NCI-H226 (cell line): ENCODE results near the gene STX1A.

ENCODE experiments used
- DNase-seq: peaks from one replicate; pipeline ENCODE4 v3.0.0-alpha.2; 2015

The STX1A gene

DNA sequence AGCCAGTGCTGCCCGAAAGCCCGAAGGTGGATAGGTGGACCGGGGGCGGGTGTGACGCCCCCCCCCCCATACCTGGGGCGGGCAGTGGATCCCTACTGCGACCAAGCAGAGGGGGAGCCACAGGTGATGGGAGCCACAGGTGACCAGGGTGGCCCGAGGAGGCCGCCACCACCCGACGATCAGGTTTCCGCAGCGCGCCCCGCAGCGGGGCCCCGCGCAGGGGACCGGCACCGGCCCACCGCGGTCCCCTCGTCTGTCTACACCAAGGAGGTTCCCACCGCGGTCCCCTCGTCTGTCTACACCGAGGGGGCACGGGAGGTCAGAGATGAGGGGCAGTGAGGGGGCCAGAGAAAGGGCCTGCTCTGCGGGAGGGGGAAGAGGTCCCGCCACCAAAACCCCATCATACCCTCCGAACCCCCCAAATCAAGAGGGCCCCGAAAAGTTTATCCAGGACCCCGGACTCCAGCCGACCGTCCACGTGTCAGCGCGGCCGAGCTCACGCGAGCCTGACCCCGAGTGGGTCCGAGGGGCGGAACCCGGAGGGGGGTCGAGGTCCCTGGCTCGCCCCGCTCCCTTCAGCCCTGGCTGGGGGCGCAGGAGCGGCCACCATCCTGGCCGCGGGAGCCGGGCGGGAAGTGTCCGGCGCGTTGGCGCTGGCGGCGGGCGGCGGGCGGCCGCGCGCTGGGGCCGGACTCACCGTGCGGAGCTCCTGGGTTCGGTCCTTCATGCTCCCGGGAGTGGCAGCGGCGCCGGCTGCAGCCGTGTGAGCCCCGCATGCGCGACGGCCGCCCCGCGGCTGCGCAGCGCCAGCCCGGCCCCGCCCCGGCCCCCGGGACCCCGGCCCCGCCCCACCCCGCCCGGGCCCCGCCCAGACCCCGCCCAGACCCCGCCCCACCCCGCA lies at the start of gene STX1A:
TSS of gene STX1A (minus strand) at position 765 of the 901 bp plus-strand sequence. CDS start at position 727, 38 bp downstream.
- peak; percentile 46 for DNase-seq

DNA sequence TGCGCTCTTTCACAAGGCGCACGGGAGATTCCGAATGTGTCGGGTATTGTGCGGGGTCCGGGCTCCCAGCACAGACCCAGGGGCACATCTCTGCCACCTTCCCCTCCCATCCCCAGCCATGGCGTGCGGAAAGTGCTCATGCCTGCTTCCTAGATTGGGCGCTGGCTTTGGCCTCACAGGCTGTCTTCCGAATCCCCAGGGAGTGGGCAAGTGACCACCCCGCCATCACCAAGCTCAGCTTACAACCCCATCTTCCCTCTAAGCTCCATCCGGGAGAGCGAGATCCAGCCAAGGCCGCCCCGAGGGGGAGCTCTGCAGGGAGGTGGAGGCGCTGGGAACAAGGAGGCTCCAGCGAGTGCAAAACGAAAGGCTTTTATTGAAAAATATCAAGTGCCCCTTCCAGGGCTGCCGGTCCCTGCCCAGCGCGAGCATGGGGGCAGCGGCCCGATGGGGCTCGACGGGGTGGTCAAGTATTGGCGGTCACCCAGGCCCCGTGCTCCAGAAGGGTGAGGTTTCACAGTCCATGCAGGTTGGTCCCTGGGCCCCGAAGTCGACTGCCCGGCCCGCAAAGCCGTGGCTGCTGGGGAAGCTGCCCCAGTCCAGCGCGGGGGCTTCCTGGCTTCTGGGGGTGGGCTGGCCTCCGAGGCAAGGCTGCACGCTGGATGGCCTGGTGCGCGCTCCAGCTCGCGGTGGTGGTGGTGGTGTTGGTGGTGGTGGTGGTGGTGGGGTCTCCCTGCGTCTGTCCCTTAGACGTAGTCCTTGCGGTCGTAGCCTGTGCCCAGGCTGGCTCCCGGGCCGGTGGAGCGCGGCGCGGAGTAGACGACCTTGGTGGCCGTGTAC lies 49.4 kb upstream of the STX1A start:
- DNase-seq, result no peak

DNA sequence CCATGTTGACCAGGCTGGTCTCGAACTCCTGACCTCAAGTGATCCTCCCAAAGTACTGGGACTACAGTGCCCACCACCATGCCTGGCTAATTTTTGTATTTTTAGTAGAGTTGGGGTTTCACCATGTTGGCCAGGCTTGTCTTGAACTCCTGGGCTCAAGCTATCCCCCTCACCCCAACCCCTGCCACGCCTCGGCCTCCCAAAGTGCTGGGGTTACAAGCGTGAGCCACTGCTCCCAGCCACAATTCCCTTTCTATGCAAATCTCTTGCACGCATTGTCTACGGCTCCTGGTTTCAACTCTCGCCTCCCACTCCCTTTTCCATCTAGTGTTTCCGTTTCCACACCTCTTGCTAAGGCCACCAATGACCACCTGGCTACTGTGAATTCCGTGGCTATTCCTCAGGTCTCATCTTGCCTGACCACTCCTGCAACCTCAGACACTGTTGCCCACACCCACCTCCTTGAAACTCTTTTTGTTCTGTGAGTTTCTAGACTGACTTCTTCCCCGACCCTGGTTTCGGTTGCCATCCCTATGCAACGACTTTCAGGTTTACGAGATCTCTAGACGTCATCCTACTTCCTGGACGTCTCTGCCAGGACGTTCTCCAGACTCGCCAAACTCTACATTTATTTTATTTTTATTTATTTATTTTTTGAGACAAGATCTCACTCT lies 47.2 kb upstream of the STX1A start:
- no peak for DNase-seq

DNA sequence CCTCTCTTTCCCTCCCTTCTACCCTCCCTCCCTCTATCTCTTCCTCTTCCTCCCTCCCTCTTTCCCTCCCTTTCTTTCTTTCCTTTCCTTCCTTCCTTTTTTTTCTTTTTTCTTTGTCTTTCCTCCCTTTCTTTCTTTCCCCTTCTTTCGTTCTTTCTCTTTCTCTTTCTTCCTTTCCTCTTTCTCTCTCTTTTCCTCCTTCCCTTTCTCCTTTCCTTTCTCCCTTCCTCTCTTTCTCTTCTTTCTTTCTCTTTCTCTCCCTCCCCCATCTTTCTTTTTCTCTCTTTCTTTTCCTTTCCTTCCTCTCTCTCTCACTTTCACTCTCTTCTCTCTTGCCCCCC lies 43.2 kb upstream of the STX1A start:
- DNase-seq, result no peak

- no peak for DNase-seq
These were observed 42.6 kb upstream of the STX1A start for GRCh38 chr7:73761854-73762658.

- DNase-seq, result no peak
These were observed 39.2 kb upstream of the STX1A start for GRCh38 chr7:73758581-73759138.

GRCh38 chr7:73749931-73750776 lies 30.7 kb upstream of the STX1A start:
- no peak for DNase-seq

DNA sequence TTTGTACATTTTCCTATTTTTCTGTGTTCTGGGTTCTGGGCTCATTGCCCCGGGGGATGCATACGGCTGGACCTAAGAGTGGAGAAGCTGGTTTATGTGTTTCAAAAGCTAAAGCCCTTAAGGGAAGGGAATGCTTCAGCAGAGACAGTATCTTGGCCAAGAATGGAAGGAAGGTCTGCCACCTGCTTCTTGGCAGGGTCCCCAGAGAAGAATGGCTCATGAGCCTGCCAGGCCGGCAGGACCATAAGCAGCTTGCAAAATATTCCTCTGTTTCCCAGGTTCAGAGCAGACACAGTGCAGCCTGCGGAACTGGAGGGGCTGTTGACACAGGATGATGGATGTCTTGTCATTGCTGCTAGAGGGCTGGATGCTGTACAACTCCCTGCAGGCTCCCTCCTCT lies 26.9 kb upstream of the STX1A start:
- no peak for DNase-seq

- DNase-seq, result no peak
These were observed 23.5 kb upstream of the STX1A start for GRCh38 chr7:73742753-73743641.

GRCh38 chr7:73742338-73742752 lies 22.9 kb upstream of the STX1A start:
- no peak for DNase-seq

- no peak for DNase-seq
These were observed 22.1 kb upstream of the STX1A start for GRCh38 chr7:73741600-73741999.

DNA sequence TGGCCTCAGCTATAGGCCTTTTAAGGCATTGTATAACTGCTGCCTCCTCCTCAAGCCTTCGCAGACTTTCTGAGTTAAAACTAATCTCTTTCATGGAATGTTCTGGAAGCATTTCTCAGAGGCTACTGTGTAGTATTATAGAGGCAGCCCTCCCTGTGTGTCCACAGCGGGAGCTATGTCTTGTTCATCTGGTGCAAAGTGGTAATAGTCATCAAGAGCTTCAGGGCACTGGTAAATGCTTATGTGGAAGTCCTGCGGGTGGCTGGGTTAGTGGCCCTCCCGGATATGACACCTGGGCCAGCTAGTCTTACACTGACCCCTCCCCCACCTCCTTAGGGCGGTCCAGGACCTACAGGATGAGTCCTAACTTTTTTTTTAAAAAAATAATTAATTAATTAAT lies 21.3 kb upstream of the STX1A start:
- DNase-seq, result no peak

GRCh38 chr7:73740212-73740611 lies 20.7 kb upstream of the STX1A start:
- no peak for DNase-seq

GRCh38 chr7:73739387-73739767 lies 19.9 kb upstream of the STX1A start:
- DNase-seq, result no peak

GRCh38 chr7:73738612-73739386 lies 19.3 kb upstream of the STX1A start, which contains the start of gene ABHD11:
Gene ABHD11, minus strand, starts transcription at chr7:73738802. Its CDS starts 32 bp downstream, at chr7:73738770.
- peak; percentile 88 for DNase-seq

- DNase-seq, result peak; percentile 39
These were observed 18.7 kb upstream of the STX1A start for GRCh38 chr7:73738220-73738611.

- no peak for DNase-seq
These were observed 18.2 kb upstream of the STX1A start for GRCh38 chr7:73737491-73738219.

DNA sequence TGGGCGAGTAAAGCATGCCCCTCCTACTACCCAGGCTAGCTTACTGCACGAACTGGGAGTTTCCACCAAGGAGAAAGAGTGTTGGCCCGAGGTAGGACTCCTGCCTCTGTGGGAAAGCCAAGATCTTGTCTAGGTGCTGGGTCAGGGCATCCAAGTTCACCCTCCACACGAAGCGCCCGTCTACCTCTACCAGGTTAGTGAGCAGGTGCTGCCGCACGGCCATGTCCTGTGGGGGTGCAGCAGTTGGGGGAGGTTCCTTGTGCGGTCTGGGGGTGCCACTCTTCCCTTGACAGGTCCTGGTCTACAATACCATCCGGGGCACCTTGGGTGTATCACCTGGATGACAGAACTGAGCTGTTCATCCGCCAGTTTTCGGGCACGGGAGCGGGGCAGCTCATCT lies 17.4 kb upstream of the STX1A start:
- no peak for DNase-seq

GRCh38 chr7:73735528-73735905 lies 16.0 kb upstream of the STX1A start:
- no peak for DNase-seq
